SK-N-SH (cell line): ENCODE results near the gene ANKS1B. TPM values are rescaled to one million over a fixed set of nuclear protein-coding genes. Genes with fewer than 3 reads are reported as not detected.

ENCODE experiments used
- CTCF ChIA-PET: fragments of 300-600, 350-600 bp; formaldehyde crosslinking; extraction: SDS; loops from one replicate; lab custom pipeline; 2021; lab: Yijun Ruan, JAX
- POLR2A ChIA-PET: fragments of 350-600 bp; sonication (Branson Sonifier 250); formaldehyde crosslinking; extraction: SDS; loops from one replicate; lab custom pipeline; 2020; ENCODE audit warnings: antibody characterized with exemption, inconsistent platforms; lab: Yijun Ruan, JAX
- DNase-seq: peaks from one replicate; pipeline ENCODE4 v3.0.0; 2012
- H2AFZ ChIP-seq: fragments of 200-600 bp; sonication (generic); 2 replicates; pipeline ENCODE4 v1.8.1; 2016; ENCODE audit warnings: antibody characterized with exemption, mild to moderate bottlenecking, low read depth
- H3F3A ChIP-seq: fragments of 200-600 bp; sonication (generic); replicated peaks from 2 replicates; pipeline ENCODE3; 2016; ENCODE audit warnings: antibody characterized with exemption, mild to moderate bottlenecking; ENCODE audit not compliant: insufficient read depth
- H3K27ac ChIP-seq, 2 experiments: fragments of 200-500 bp in 1 of 2; fragments of 200-600 bp in 1 of 2; sonication (Bioruptor generic) in 1 of 2; sonication (generic), shearing (Covaris generic) in 1 of 2; 2 replicates each; pipeline versions ENCODE4 v1.5.1 to v1.6.1; 2014 to 2016; ENCODE audit warnings: low read depth in 2 of 2, inconsistent platforms in 1 of 2, low read length in 1 of 2, mild to moderate bottlenecking in 1 of 2, mixed read lengths in 1 of 2
- H3K27me3 ChIP-seq: fragments of 200-600 bp; sonication (generic), shearing (Covaris generic); 2 replicates; pipeline ENCODE4 v1.6.1; 2016; ENCODE audit warnings: mixed run types; ENCODE audit not compliant: insufficient read depth
- H3K36me3 ChIP-seq, 2 experiments: fragments of 200-500 bp in 1 of 2; fragments of 200-600 bp in 1 of 2; sonication (Bioruptor generic) in 1 of 2; sonication (generic) in 1 of 2; replicated peaks in 1 of 2; 2 replicates each; pipeline versions ENCODE3 to v1.5.1; 2014 to 2016; ENCODE audit warnings: low read length in 1 of 2, mild to moderate bottlenecking in 1 of 2; ENCODE audit not compliant: insufficient read depth in 2 of 2, control insufficient read depth in 1 of 2
- H3K4me1 ChIP-seq, 2 experiments: fragments of 200-500 bp in 1 of 2; fragments of 200-600 bp in 1 of 2; sonication (Bioruptor generic) in 1 of 2; sonication (generic), shearing (Covaris generic) in 1 of 2; 2 replicates each; pipeline versions ENCODE4 v1.5.1 to v1.6.1; 2014 to 2016; ENCODE audit warnings: low read depth in 1 of 2, low read length in 1 of 2, mixed run types in 1 of 2; ENCODE audit not compliant: insufficient read depth in 2 of 2, control insufficient read depth in 1 of 2
- H3K4me2 ChIP-seq: fragments of 200-600 bp; sonication (generic), shearing (Covaris generic); 2 replicates; pipeline ENCODE4 v1.6.1; 2017; ENCODE audit warnings: mixed run types
- H3K4me3 ChIP-seq, 2 experiments: fragments of 200-500 bp in 1 of 2; fragments of 200-600 bp in 1 of 2; sonication (Bioruptor generic) in 1 of 2; sonication (generic), shearing (Covaris generic) in 1 of 2; 2 replicates each; pipeline versions ENCODE4 v1.5.1 to v1.8.1; 2014 to 2016; ENCODE audit warnings: low read depth in 2 of 2, inconsistent platforms in 1 of 2, low read length in 1 of 2, mild to moderate bottlenecking in 1 of 2, mixed read lengths in 1 of 2, moderate library complexity in 1 of 2
- H3K79me2 ChIP-seq: fragments of 200-600 bp; sonication (generic); 2 replicates; pipeline ENCODE4 v1.8.1; 2017; ENCODE audit warnings: mild to moderate bottlenecking; ENCODE audit not compliant: insufficient read depth
- H3K9ac ChIP-seq: fragments of 200-600 bp; sonication (generic); 2 replicates; pipeline ENCODE4 v1.6.1; 2017; ENCODE audit warnings: mixed run types
- H3K9me2 ChIP-seq: fragments of 200-600 bp; sonication (generic); 2 replicates; pipeline ENCODE4 v1.6.1; 2017; ENCODE audit warnings: mixed run types
- H3K9me3 ChIP-seq: fragments of 200-600 bp; sonication (generic); 2 replicates; pipeline ENCODE4 v1.6.1; 2017; ENCODE audit warnings: mixed run types, mild to moderate bottlenecking, moderate library complexity
- H4K20me1 ChIP-seq: fragments of 200-600 bp; sonication (generic); 2 replicates; pipeline ENCODE4 v1.6.1; 2017; ENCODE audit warnings: mild to moderate bottlenecking, mixed run types; ENCODE audit not compliant: insufficient read depth
- ELF1 ChIP-seq: IDR thresholded peaks from 2 replicates; pipeline ENCODE4 v1.4.0; 2012
- FOSL2 ChIP-seq: IDR thresholded peaks from 2 replicates; pipeline ENCODE4 v1.4.0; 2012; ENCODE audit warnings: low read depth, mild to moderate bottlenecking, moderate library complexity, borderline replicate concordance
- FOXM1 ChIP-seq: IDR thresholded peaks from 2 replicates; pipeline ENCODE4 v1.4.0; 2012; ENCODE audit warnings: low read depth, mild to moderate bottlenecking
- GABPA ChIP-seq: IDR thresholded peaks from 2 replicates; pipeline ENCODE4 v1.4.0; 2012; ENCODE audit warnings: low read depth, mild to moderate bottlenecking
- NFIC ChIP-seq: IDR thresholded peaks from 2 replicates; pipeline ENCODE4 v1.4.0; 2012; ENCODE audit warnings: borderline replicate concordance
- RCOR1 ChIP-seq: fragments of 150-350 bp; IDR thresholded peaks from 2 replicates; pipeline ENCODE4 v1.6.1; 2017; ENCODE audit warnings: antibody characterized with exemption, low read length
- SMC3 ChIP-seq: IDR thresholded peaks from 2 replicates; pipeline ENCODE4 v1.6.1; 2012; ENCODE audit warnings: low read depth, low read length, improper control_type of control experiment
- TCF12 ChIP-seq: IDR thresholded peaks from 2 replicates; pipeline ENCODE4 v1.4.0; 2012
- YY1 ChIP-seq: IDR thresholded peaks from 2 replicates; pipeline ENCODE4 v1.4.0; 2012; ENCODE audit warnings: low read depth, mild to moderate bottlenecking
- WGBS: methylation state at CpG from one replicate; pipeline ENCODE4 v1.1.6; 2017; ENCODE audit warnings: low lambda C conversion rate; 5-methylcytosine and 5-hydroxymethylcytosine counted together
- polyA plus RNA-seq, 3 experiments: library from polyadenylated mRNA; depleted of rRNA; stranded (reverse); fragments of >200 nt; gene quantifications; 2 replicates each; pipeline ENCODE4 v1.2.3, GENCODE V29; 2012
- TF ChIP-seq, protein P1 (sequence below): IDR thresholded peaks from 2 replicates; pipeline ENCODE4 v1.4.0; 2012; ENCODE audit warnings: low read depth
- TF ChIP-seq, protein P2 (sequence below): fragments of 150-350 bp; IDR thresholded peaks from 2 replicates; pipeline ENCODE4 v1.6.1; 2017; ENCODE audit warnings: antibody characterized with exemption, low read length, low read depth, borderline replicate concordance
- TF ChIP-seq, protein P3 (sequence below): fragments of 150-350 bp; IDR thresholded peaks from 2 replicates; pipeline ENCODE4 v1.6.1; 2016; ENCODE audit warnings: mild to moderate bottlenecking, low read depth, low read length

The ANKS1B gene
- polyA plus RNA-seq, 1 of the 3 experiments (the other 2 are of a cell fraction): 1.8 TPM

DNA sequence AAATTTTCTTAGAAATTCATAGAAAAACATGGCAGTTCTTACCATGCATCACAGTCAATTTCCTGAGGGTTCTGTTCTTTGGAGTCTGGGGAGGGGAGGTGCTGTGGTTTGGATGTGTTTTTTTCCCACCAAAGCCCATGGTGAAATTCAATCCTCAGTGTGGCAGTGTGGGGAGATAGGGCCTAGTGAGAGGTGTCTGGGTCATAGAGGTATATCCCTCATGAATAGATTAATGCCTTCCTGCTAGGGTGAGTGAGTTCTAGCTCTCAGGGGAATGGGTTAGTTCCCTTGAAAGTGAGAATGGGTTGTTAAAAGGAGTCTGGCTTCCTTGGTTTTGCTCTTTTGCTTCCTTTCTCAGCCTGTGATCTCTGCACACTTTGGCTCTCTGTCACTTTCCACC is 1061.9 kb downstream of the ANKS1B start:
- Histone ChIP-seq H3K9ac (no peak overlapping the region), H3K4me2 (no peak overlapping the region), H3K4me1 (no peaks in the 10 kb centered on the region), H3K4me3 (no peak overlapping the region), H2AFZ (no peak overlapping the region), H4K20me1 (no peaks in the 10 kb centered on the region), H3K79me2 (no peaks in the 10 kb centered on the region), H3K36me3 (no peaks in the 10 kb centered on the region), H3K27me3 (no peaks in the 10 kb centered on the region), H3K9me2 (no peaks in the 10 kb centered on the region), H3F3A (no peaks in the 10 kb centered on the region), H3K27ac (no peak overlapping the region), H3K9me3 (no peaks in the 10 kb centered on the region)
- TF ChIP-seq ELF1: no peak
- no peak for TF ChIP-seq NFIC
- TF ChIP-seq TCF12: no peak
- TF ChIP-seq, protein P1, sequence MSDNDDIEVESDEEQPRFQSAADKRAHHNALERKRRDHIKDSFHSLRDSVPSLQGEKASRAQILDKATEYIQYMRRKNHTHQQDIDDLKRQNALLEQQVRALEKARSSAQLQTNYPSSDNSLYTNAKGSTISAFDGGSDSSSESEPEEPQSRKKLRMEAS: no peak
- DNase-seq: no peak
- POLR2A ChIA-PET: no interaction called here
- CTCF ChIA-PET: no interaction called here

DNA sequence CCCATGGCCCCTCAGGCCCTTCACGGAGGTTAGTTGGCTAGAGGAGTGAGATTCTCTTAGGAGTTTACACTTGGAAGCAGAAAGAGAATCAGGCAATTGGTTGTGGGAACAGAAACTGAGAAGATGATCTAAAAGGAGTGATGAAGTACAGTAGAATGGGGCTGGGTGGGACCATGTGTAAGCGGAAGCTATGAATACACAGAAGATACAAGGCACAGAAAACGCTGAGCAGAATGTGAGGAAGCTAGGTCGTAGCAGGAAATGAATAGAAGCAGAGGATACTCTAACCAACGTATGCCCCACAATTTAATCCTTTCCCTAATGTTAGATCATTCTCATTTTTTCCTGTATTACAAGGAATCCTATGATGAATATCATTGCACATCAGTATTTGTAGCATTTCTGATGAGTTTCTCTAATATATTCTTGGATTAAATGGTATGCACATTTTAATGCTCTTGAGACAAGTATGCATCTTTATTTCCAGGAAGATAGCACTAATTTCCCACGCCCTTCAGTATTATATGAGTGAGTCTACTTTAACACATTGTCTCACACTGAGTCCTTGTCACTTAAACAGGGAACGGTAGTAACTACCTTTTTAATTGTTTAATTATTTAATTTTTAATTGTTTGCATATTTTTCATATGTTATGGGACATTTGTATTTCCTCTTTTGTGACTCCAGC is 1066.4 kb downstream of the ANKS1B start:
- Histone ChIP-seq H4K20me1 (no peaks in the 10 kb centered on the region), H3K36me3 (no peaks in the 10 kb centered on the region), H3K79me2 (no peaks in the 10 kb centered on the region), H2AFZ (no peak overlapping the region), H3K27me3 (no peaks in the 10 kb centered on the region), H3K4me1 (no peaks in the 10 kb centered on the region), H3K9me2 (no peaks in the 10 kb centered on the region), H3K9me3 (no peaks in the 10 kb centered on the region), H3K4me2 (no peak overlapping the region), H3K27ac (no peak overlapping the region), H3F3A (no peaks in the 10 kb centered on the region), H3K4me3 (no peak overlapping the region), H3K9ac (no peak overlapping the region)
- TF ChIP-seq FOXM1 (no peak), GABPA (no peak), YY1 (no peak), SMC3 (no peak), NFIC (no peak), RCOR1 (no peak), FOSL2 (no peak)
- TF ChIP-seq, protein P2, sequence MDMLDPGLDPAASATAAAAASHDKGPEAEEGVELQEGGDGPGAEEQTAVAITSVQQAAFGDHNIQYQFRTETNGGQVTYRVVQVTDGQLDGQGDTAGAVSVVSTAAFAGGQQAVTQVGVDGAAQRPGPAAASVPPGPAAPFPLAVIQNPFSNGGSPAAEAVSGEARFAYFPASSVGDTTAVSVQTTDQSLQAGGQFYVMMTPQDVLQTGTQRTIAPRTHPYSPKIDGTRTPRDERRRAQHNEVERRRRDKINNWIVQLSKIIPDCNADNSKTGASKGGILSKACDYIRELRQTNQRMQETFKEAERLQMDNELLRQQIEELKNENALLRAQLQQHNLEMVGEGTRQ: no peak
- TF ChIP-seq, protein P1: no peak
- TF ChIP-seq, protein P3, sequence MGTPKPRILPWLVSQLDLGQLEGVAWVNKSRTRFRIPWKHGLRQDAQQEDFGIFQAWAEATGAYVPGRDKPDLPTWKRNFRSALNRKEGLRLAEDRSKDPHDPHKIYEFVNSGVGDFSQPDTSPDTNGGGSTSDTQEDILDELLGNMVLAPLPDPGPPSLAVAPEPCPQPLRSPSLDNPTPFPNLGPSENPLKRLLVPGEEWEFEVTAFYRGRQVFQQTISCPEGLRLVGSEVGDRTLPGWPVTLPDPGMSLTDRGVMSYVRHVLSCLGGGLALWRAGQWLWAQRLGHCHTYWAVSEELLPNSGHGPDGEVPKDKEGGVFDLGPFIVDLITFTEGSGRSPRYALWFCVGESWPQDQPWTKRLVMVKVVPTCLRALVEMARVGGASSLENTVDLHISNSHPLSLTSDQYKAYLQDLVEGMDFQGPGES: no peak
- 38% methylated on average over 7 of the region's 7 CpGs for WGBS
- POLR2A ChIA-PET: no interaction called here
- CTCF ChIA-PET: no interaction called here
- DNase-seq: no peak
